Panc1 (cell line): ENCODE measurements around the gene RHBDD1. TPM values are rescaled to one million over a fixed set of nuclear protein-coding genes. Genes with fewer than 3 reads are reported as not detected.

Source experiments
- ATAC-seq: fragments of 200-7000 bp; cut with Tn5 transposase; 2 replicates; pipeline ENCODE4 v1.9.1; 2020; ENCODE audit warnings: mild to moderate bottlenecking, moderate library complexity
- BruUV-seq: library from RNA; stranded (reverse); fragments of 400-500 nt; replicated peaks from 2 replicates; lab custom pipeline; 2021; lab: Mats Ljungman, UMichigan
- CTCF ChIA-PET: fragments of 300-600 bp; sonication (Branson Sonifier 250); formaldehyde crosslinking; loops from one replicate; lab custom pipeline; 2022; ENCODE audit warnings: antibody characterized with exemption; lab: Charles Lee
- POLR2A ChIA-PET: fragments of 300-600 bp; sonication (Branson Sonifier 250); formaldehyde crosslinking; loops from one replicate; lab custom pipeline; 2022; ENCODE audit warnings: antibody characterized with exemption; lab: Charles Lee
- DNase-seq: peaks from one replicate; pipeline ENCODE4 v3.0.0-alpha.2; 2010; ENCODE audit warnings: low read depth, low spot score
- H3K27ac ChIP-seq: 2 replicates; pipeline ENCODE4 v1.5.1; 2011; ENCODE audit warnings: mild to moderate bottlenecking, low read length, inconsistent platforms
- H3K27me3 ChIP-seq: fragments of 200-500 bp; sonication (Bioruptor generic); 2 replicates; pipeline ENCODE4 v1.6.0; 2014; ENCODE audit warnings: low read length, inconsistent platforms; ENCODE audit not compliant: control insufficient read depth, insufficient read depth
- H3K36me3 ChIP-seq: fragments of 200-500 bp; sonication (Bioruptor generic); 2 replicates; pipeline ENCODE4 v1.5.1; 2014; ENCODE audit warnings: inconsistent platforms, mild to moderate bottlenecking, low read length, moderate library complexity; ENCODE audit not compliant: control insufficient read depth, insufficient read depth
- H3K4me1 ChIP-seq: 2 replicates; pipeline ENCODE4 v1.5.1; 2011; ENCODE audit warnings: inconsistent platforms, mild to moderate bottlenecking, low read length, moderate library complexity; ENCODE audit not compliant: control insufficient read depth, insufficient read depth
- H3K4me3 ChIP-seq, 2 experiments: 2 replicates each; pipeline ENCODE4 v1.5.1; 2011 to 2012; ENCODE audit warnings: low read depth in 2 of 2, low read length in 2 of 2, mild to moderate bottlenecking in 2 of 2, inconsistent platforms in 1 of 2, moderate library complexity in 1 of 2
- H3K9me3 ChIP-seq: fragments of 200-500 bp; sonication (Bioruptor generic); 2 replicates; pipeline ENCODE4 v1.5.1; 2014; ENCODE audit warnings: low read depth, mild to moderate bottlenecking, inconsistent platforms, low read length, moderate library complexity; ENCODE audit not compliant: control insufficient read depth, insufficient read depth
- POLR2AphosphoS5 ChIP-seq: IDR thresholded peaks from 2 replicates; pipeline ENCODE4 v1.6.1; 2012; ENCODE audit warnings: mild to moderate bottlenecking, low read depth, low read length, moderate library complexity
- SIN3A ChIP-seq: IDR thresholded peaks from 2 replicates; pipeline ENCODE4 v1.6.1; 2012; ENCODE audit warnings: low read depth, mild to moderate bottlenecking, low read length, moderate library complexity, borderline replicate concordance; ENCODE audit not compliant: insufficient read depth
- TCF7L2 ChIP-seq: IDR thresholded peaks from 2 replicates; pipeline ENCODE4 v1.6.1; 2011; ENCODE audit warnings: mild to moderate bottlenecking, low read depth, low read length, inconsistent platforms
- in situ Hi-C: cut with HindIII; loops from 2 replicates; pipeline ENCODE4 v1.10.0; 2016; ENCODE audit warnings: low sequenced_read_pairs, low pct_unique_long_range_greater_than_20kb
- intact Hi-C: fragments of 100-400 bp; cut with micrococcal nuclease; formaldehyde crosslinking; loops from one replicate; pipeline ENCODE4 v1.10.0; 2022; ENCODE audit not compliant: unreplicated experiment
- total RNA-seq: library from RNA; stranded (reverse); gene quantifications from one replicate; pipeline ENCODE4 v1.2.1, GENCODE V29; 2021; ENCODE audit not compliant: unreplicated experiment
- TF ChIP-seq, protein P1 (sequence below), 2 experiments: IDR thresholded peaks; 2 replicates each; pipeline ENCODE4 v1.6.1; 2011 to 2012; ENCODE audit warnings: low read depth in 2 of 2, control low read depth in 1 of 2, low read length in 1 of 2, mild to moderate bottlenecking in 1 of 2, moderate library complexity in 1 of 2; ENCODE audit not compliant: insufficient read depth in 1 of 2
- TF ChIP-seq, protein P2 (sequence below): fragments of 450-650 bp; IDR thresholded peaks from 2 replicates; pipeline ENCODE4 v1.5.1; 2017; ENCODE audit warnings: mild to moderate bottlenecking

The RHBDD1 gene
- total RNA-seq, 1 experiment from 2014 or later = 25.3 TPM

DNA sequence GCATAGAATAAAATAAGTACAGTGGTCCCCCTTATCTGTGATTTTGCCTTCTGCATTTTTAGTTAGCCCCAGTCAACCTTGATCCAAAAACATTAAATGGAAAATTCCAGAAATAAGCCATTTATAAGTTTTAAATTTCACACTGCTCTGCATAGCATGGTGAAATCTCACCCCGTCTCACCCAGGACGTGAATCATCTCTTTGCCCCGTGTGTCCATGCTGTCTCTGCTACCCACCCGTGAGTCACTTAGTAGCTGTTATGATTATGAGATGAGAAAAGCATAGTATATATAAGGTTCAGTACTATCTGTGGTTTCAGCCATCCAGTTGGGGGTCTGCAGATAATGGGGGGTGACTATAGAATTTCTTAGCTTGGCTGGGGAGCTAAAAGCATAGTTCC, 67.3 kb downstream of the RHBDD1 start:
- TF ChIP-seq, protein P1, sequence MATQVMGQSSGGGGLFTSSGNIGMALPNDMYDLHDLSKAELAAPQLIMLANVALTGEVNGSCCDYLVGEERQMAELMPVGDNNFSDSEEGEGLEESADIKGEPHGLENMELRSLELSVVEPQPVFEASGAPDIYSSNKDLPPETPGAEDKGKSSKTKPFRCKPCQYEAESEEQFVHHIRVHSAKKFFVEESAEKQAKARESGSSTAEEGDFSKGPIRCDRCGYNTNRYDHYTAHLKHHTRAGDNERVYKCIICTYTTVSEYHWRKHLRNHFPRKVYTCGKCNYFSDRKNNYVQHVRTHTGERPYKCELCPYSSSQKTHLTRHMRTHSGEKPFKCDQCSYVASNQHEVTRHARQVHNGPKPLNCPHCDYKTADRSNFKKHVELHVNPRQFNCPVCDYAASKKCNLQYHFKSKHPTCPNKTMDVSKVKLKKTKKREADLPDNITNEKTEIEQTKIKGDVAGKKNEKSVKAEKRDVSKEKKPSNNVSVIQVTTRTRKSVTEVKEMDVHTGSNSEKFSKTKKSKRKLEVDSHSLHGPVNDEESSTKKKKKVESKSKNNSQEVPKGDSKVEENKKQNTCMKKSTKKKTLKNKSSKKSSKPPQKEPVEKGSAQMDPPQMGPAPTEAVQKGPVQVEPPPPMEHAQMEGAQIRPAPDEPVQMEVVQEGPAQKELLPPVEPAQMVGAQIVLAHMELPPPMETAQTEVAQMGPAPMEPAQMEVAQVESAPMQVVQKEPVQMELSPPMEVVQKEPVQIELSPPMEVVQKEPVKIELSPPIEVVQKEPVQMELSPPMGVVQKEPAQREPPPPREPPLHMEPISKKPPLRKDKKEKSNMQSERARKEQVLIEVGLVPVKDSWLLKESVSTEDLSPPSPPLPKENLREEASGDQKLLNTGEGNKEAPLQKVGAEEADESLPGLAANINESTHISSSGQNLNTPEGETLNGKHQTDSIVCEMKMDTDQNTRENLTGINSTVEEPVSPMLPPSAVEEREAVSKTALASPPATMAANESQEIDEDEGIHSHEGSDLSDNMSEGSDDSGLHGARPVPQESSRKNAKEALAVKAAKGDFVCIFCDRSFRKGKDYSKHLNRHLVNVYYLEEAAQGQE (IDR thresholded peaks at IDR 0.05; ENCODE audit: insufficient read depth in 1 of 2, low read depth in 2 of 2, low read length in 1 of 2) = no peak
- TF ChIP-seq, protein P2, sequence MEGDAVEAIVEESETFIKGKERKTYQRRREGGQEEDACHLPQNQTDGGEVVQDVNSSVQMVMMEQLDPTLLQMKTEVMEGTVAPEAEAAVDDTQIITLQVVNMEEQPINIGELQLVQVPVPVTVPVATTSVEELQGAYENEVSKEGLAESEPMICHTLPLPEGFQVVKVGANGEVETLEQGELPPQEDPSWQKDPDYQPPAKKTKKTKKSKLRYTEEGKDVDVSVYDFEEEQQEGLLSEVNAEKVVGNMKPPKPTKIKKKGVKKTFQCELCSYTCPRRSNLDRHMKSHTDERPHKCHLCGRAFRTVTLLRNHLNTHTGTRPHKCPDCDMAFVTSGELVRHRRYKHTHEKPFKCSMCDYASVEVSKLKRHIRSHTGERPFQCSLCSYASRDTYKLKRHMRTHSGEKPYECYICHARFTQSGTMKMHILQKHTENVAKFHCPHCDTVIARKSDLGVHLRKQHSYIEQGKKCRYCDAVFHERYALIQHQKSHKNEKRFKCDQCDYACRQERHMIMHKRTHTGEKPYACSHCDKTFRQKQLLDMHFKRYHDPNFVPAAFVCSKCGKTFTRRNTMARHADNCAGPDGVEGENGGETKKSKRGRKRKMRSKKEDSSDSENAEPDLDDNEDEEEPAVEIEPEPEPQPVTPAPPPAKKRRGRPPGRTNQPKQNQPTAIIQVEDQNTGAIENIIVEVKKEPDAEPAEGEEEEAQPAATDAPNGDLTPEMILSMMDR = no peak
- no peak for TF ChIP-seq POLR2AphosphoS5
- no peak for TF ChIP-seq TCF7L2
- TF ChIP-seq SIN3A = no peak
- ChIA-PET POLR2A (no interaction called here), CTCF (no interaction called here)
- in situ Hi-C loops (no loop called here), intact Hi-C loops (no loop called here)
- Histone ChIP-seq H3K4me1 (no peaks in the 10 kb centered on the region), H3K27ac (no peak overlapping the region), H3K27me3 (no peaks in the 10 kb centered on the region), H3K36me3 (no peaks in the 10 kb centered on the region), H3K9me3 (no peaks in the 10 kb centered on the region), H3K4me3 (no peak overlapping the region)
- no peak for DNase-seq
- no TSS peak for BruUV-seq
- ATAC-seq = no peak

GRCh38 chr2:226904592-226904991, 68.7 kb downstream of the RHBDD1 start:
- CTCF ChIA-PET = no interaction called here
- intact Hi-C loops = no loop called here
- no peaks in the 10 kb centered on the region for H3K4me1 ChIP-seq
- H3K36me3 ChIP-seq = no peaks in the 10 kb centered on the region
- ATAC-seq (no peak), DNase-seq (no peak)
- POLR2A ChIA-PET = no interaction called here
- in situ Hi-C loops = no loop called here
- TF ChIP-seq POLR2AphosphoS5 (no peak), TCF7L2 (no peak), SIN3A (no peak)
- TF ChIP-seq, protein P2 = no peak
- TF ChIP-seq, protein P1 (IDR thresholded peaks at IDR 0.05; ENCODE audit: insufficient read depth in 1 of 2, low read depth in 2 of 2, low read length in 1 of 2) = no peak
- no peak overlapping the region for H3K4me3 ChIP-seq
- BruUV-seq = no TSS peak
- H3K9me3 ChIP-seq = no peaks in the 10 kb centered on the region
- no peaks in the 10 kb centered on the region for H3K27me3 ChIP-seq
- H3K27ac ChIP-seq = no peak overlapping the region
